ENCODE measurements around the gene AFDN. TPM values are rescaled to one million over a fixed set of nuclear protein-coding genes. Genes with fewer than 3 reads are reported as not detected.

AFDN gene
- total and polyA plus RNA-seq, 3 donors from 2014 or later, result 87.6 to 333 (median 291) TPM

- Histone ChIP-seq H3K27ac (no peak overlapping the region), H3K4me1 (peaks cover 4% of the 10 kb centered on the region), H3K27me3 (no peaks in the 10 kb centered on the region), H3K36me3 (ENCODE audit: low read depth, missing control alignments) (no peaks in the 10 kb centered on the region), H3K9me3 (no peaks in the 10 kb centered on the region), H3K4me3 (no peak overlapping the region)
- 79 to 84% methylated on average over 23 of the region's 23 CpGs for WGBS, 2 donors
- no peak for TF ChIP-seq POLR2A (IDR thresholded peaks at IDR 0.05)
- no peak for TF ChIP-seq CTCF (IDR thresholded peaks at IDR 0.05)
- intact Hi-C loops (cut with DNase I; ENCODE audit: low total_unique reads), result no loop called here
- peak; percentile 12 for DNase-seq
These were observed 27.5 kb upstream of the AFDN start for GRCh38 chr6:167799033-167799821.

GRCh38 chr6:167800549-167800948, 26.2 kb upstream of the AFDN start:
- intact Hi-C loops (cut with DNase I; ENCODE audit: low total_unique reads), result no loop called here
- H3K27me3 ChIP-seq, result no peaks in the 10 kb centered on the region
- no peaks in the 10 kb centered on the region for H3K36me3 ChIP-seq (ENCODE audit: low read depth, missing control alignments)
- no peak for DNase-seq
- no peaks in the 10 kb centered on the region for H3K9me3 ChIP-seq
- 80% methylated on average over 6 of the region's 6 CpGs for WGBS, 2 donors
- H3K4me1 ChIP-seq, result peaks cover 4% of the 10 kb centered on the region
- no peak overlapping the region for H3K27ac ChIP-seq
- no peak for TF ChIP-seq CTCF (IDR thresholded peaks at IDR 0.05)
- TF ChIP-seq POLR2A (IDR thresholded peaks at IDR 0.05), result no peak
- H3K4me3 ChIP-seq, result no peak overlapping the region

GRCh38 chr6:167801263-167801662, 25.4 kb upstream of the AFDN start:
- Histone ChIP-seq H3K9me3 (no peaks in the 10 kb centered on the region), H3K27ac (no peak overlapping the region), H3K4me1 (peaks cover 2% of the 10 kb centered on the region), H3K36me3 (ENCODE audit: low read depth, missing control alignments) (no peaks in the 10 kb centered on the region), H3K4me3 (no peak overlapping the region), H3K27me3 (no peaks in the 10 kb centered on the region)
- TF ChIP-seq POLR2A (IDR thresholded peaks at IDR 0.05) (no peak), CTCF (IDR thresholded peaks at IDR 0.05) (no peak)
- whole genome bisulfite sequencing, 2 donors, result 74 to 89% methylated on average over 1 of the region's 1 CpG
- DNase-seq, result no peak
- intact Hi-C loops (cut with DNase I; ENCODE audit: low total_unique reads), result no loop called here

GRCh38 chr6:167802339-167802738, 24.4 kb upstream of the AFDN start:
- no peak for DNase-seq
- H3K27me3 ChIP-seq, result no peaks in the 10 kb centered on the region
- intact Hi-C loops (cut with DNase I; ENCODE audit: low total_unique reads), result no loop called here
- no peaks in the 10 kb centered on the region for H3K9me3 ChIP-seq
- WGBS, 2 donors, result 96 to 97% methylated on average over 3 of the region's 3 CpGs
- no peak overlapping the region for H3K4me3 ChIP-seq
- no peaks in the 10 kb centered on the region for H3K4me1 ChIP-seq
- H3K27ac ChIP-seq, result no peak overlapping the region
- no peaks in the 10 kb centered on the region for H3K36me3 ChIP-seq (ENCODE audit: low read depth, missing control alignments)
- TF ChIP-seq CTCF (IDR thresholded peaks at IDR 0.05) (no peak), POLR2A (IDR thresholded peaks at IDR 0.05) (no peak)

- Histone ChIP-seq H3K4me3 (no peak overlapping the region), H3K9me3 (no peaks in the 10 kb centered on the region), H3K36me3 (ENCODE audit: low read depth, missing control alignments) (no peaks in the 10 kb centered on the region), H3K27ac (no peak overlapping the region), H3K4me1 (no peaks in the 10 kb centered on the region), H3K27me3 (no peaks in the 10 kb centered on the region)
- 97 to 98% methylated on average over 8 of the region's 8 CpGs for WGBS, 2 donors
- no peak for DNase-seq
- TF ChIP-seq POLR2A (IDR thresholded peaks at IDR 0.05) (no peak), CTCF (IDR thresholded peaks at IDR 0.05) (no peak)
- intact Hi-C loops (cut with DNase I; ENCODE audit: low total_unique reads), result no loop called here
These were observed 22.9 kb upstream of the AFDN start for GRCh38 chr6:167803816-167804215.
